HG03571 (cell line): ENCODE data around the gene C2CD4D.

ENCODE experiments used
- ATAC-seq: cut with Tn5 transposase; IDR thresholded peaks from one replicate; pipeline ENCODE4 v1.9.1; 2021; ENCODE audit not compliant: unreplicated experiment

C2CD4D gene

DNA sequence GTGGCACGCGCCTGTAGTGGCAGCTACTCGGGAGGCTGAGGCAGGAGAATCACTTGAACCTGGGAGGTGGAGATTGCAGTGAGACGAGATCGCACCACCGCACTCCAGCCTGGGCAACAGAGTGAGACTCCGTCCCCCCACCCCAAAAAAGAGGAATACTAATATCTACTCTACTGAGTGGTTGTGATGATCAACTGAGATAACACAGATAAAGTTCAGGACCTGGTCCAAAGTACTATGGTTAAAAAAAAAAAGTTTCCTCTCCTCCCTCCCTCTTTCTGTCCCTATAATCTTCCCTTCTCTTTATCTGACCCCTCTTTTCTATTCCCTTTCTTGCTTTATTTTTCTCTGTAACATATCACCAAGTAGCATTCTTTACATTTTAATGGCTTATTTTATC lies 4.0 kb downstream of the C2CD4D start:
- no peak for ATAC-seq

DNA sequence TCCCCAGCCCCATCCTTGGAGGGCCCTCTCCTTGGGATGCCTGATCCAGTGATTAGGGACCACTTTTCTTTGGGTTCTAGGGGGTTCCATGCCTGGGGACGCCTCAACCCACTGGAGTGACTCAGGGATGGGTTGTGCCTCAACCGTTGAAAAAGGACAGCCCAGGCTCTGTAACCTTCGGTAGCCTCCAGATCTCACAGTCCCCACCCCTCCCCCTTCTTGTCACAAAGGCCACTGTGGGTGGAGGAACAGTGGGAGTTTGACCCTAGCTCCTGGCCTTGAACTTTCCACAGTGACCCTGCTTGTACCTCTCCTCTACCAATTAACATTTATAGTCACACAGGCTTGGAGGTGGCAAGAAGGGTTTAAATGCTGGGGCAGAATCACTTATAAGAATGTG lies 5.4 kb downstream of the C2CD4D start:
- ATAC-seq: no peak

- ATAC-seq: no peak
Observed at GRCh38 chr1:151833172-151833900, 6.3 kb downstream of the C2CD4D start.

GRCh38 chr1:151832318-151832980 lies 7.2 kb downstream of the C2CD4D start:
- ATAC-seq: no peak

- ATAC-seq: no peak
Observed at GRCh38 chr1:151831605-151832004, 8.0 kb downstream of the C2CD4D start, which contains the start of gene RORC. Gene RORC, minus strand, starts transcription at chr1:151831802. Its CDS starts 38 bp downstream, at chr1:151831764.

GRCh38 chr1:151831256-151831591 lies 8.4 kb downstream of the C2CD4D start:
- no peak for ATAC-seq

GRCh38 chr1:151830055-151830454 lies 9.6 kb downstream of the C2CD4D start:
- ATAC-seq: no peak

GRCh38 chr1:151829352-151830046 lies 10.1 kb downstream of the C2CD4D start:
- ATAC-seq: no peak

- no peak for ATAC-seq
Observed at GRCh38 chr1:151828921-151829320, 10.7 kb downstream of the C2CD4D start.

- ATAC-seq: no peak
Observed at GRCh38 chr1:151827853-151828252, 11.8 kb downstream of the C2CD4D start.

- ATAC-seq: no peak
Observed at GRCh38 chr1:151825751-151826660, 13.6 kb downstream of the C2CD4D start.

- no peak for ATAC-seq
Observed at GRCh38 chr1:151825204-151825603, 14.4 kb downstream of the C2CD4D start.

DNA sequence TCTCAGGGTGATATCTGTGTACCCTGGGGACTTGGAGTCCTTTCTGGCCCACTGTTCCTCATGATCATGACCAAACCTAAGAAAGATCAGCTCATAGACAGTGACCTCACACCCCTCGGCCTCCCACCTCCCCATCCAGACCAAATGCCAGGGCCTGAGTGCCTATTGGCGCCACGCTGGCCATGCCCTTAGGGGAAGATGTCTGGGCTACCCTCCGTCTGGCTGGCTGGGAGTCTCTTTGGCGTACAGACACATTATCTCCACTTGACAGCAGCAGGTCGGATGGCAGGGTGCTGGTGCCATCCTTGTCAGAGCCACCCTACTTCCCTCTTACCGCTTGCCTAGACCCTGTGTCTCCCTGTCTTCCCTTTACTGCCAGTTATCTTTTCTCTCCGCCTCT lies 16.4 kb downstream of the C2CD4D start:
- no peak for ATAC-seq

DNA sequence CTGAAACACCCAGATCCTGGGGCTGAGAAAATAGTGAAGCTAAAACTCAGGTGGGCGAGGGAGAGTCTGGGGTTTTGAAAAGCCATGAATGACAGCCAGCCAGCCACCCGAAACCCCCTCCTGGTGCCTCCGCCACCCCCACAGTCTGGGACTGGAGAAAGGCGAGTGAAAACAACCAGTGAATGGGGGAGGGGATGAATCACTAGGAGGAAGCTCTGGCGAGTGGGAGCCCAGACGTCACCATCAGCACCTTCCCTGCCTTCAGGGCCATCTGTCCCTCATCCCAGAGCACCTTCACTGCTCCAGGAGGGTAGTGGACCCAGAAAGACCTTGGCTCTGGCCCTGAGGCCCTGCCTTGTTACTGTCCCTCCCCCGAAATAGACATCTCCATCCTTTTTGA lies 17.2 kb downstream of the C2CD4D start:
- ATAC-seq: no peak

- no peak for ATAC-seq
Observed at GRCh38 chr1:151820940-151821339, 18.7 kb downstream of the C2CD4D start.

GRCh38 chr1:151819976-151820623 lies 19.5 kb downstream of the C2CD4D start:
- no peak for ATAC-seq

DNA sequence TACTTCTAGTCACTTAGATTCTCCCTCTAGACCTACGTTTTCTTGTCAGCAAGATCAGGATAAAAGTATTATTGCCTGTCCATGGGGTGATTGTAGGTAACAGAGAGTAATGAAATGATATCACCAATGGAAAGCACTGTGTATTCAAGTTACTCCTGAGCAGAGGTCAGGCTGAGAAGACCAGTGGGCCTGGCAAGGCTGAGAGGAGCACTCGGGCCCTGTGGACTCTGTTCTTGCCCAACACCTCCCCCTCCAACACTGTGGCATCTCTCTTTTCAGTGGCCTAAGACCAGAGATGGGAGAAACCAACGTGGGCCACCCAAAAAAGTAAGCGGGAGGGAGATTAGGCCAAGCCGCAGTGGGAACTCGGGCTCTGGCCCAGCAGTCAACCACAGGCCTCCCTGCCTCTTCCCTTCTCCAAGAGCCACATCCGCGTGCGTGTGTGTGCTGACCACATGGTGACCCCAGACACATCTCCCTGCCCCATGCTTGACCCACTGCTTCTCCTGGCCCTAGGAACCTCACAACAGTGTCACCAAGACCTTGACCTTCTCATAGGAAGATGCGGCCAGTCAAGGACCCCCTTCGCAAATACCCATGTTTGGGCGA lies 20.3 kb downstream of the C2CD4D start:
- ATAC-seq: no peak

DNA sequence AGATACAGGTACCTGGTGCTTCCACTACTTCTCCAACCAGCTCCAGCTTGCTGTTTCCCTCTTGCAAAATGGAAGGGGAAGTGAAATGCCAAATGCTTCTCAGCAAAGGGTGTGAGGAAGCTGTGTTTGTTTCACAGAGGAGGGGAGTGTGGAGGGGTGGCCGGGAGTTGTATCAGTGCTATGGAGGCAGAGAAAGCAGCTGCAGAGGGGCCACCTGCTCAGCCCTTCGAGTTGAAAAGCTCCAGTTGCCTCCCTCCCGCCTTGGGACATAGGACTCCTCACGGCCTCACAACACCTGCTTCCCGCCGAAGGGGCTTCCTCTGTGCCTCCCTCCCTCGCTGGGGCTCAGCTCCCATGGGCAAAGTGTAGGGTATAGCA lies 22.3 kb downstream of the C2CD4D start:
- no peak for ATAC-seq

DNA sequence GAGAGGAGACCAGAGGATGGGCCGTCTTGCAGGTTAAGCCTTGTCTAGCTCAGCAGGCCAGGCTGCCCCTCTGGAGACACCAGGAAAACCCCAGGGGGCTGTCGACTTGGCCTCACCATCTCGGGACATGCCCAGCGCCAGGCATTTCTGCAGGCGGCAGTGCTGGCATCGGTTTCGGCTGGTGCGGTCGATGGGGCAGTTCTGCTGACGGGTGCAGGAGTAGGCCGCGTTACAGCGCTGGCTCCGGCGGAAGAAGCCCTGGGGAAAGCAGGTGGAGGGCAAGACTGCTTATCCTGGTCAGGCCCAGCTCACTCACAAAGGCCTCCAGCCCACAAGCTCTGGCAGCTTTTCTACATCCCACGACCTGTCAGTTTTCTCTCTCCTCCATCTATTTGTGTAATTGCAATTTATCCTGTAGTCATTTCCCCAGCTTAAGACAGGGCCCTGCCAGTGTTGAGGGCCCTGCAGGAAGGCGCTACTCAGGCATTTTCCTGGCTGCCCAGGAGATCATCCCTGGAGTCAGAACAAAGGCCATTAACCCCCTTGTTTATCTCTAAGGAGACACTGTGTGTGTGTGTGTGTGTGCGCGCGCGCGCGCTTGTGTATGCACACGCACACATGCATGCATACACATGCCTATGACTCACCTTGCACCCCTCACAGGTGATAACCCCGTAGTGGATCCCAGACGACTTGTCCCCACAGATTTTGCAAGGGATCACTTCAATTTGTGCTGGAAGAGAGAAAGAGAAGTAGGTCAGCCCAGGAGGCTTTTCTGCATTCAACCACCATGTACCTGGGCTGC lies 22.9 kb downstream of the C2CD4D start:
- no peak for ATAC-seq
